IPS-20b (cell line): Measurements from ENCODE around the gene COL4A1.

Source experiments
- H3K27ac ChIP-seq: one replicate; pipeline ENCODE4 v1.5.1; 2013; ENCODE audit warnings: low read length
- H3K27me3 ChIP-seq: 2 replicates; pipeline ENCODE4 v1.6.1; 2013; ENCODE audit warnings: mild to moderate bottlenecking, low read length, inconsistent platforms; ENCODE audit not compliant: insufficient read depth
- H3K36me3 ChIP-seq: 2 replicates; pipeline ENCODE4 v1.6.1; 2013; ENCODE audit warnings: low read depth, mild to moderate bottlenecking, inconsistent platforms, low read length, moderate library complexity; ENCODE audit not compliant: insufficient read depth
- H3K4me1 ChIP-seq: 2 replicates; pipeline ENCODE4 v1.6.1; 2013; ENCODE audit warnings: mild to moderate bottlenecking, control low read depth, inconsistent platforms, low read length, moderate library complexity; ENCODE audit not compliant: insufficient read depth
- H3K4me3 ChIP-seq: 2 replicates; pipeline ENCODE4 v1.5.1; 2013; ENCODE audit warnings: mild to moderate bottlenecking, low read length, inconsistent platforms
- H3K9ac ChIP-seq: 2 replicates; pipeline ENCODE4 v1.6.1; 2013; ENCODE audit warnings: low read depth, mild to moderate bottlenecking, inconsistent platforms, low read length, moderate library complexity
- H3K9me3 ChIP-seq: 2 replicates; pipeline ENCODE4 v1.6.1; 2013; ENCODE audit warnings: mild to moderate bottlenecking, low read depth, low read length, inconsistent platforms; ENCODE audit not compliant: insufficient read depth

The COL4A1 gene

GRCh38 chr13:110264685-110265275 lies 42.2 kb downstream of the COL4A1 start:
- Histone ChIP-seq H3K27me3 (no peaks in the 10 kb centered on the region), H3K9ac (no peak overlapping the region)

GRCh38 chr13:110263888-110264287 lies 43.1 kb downstream of the COL4A1 start:
- Histone ChIP-seq H3K4me3 (no peak overlapping the region), H3K27me3 (no peaks in the 10 kb centered on the region), H3K9me3 (no peaks in the 10 kb centered on the region), H3K9ac (no peak overlapping the region), H3K27ac (no peak overlapping the region), H3K4me1 (peaks cover 42% of the 10 kb centered on the region), H3K36me3 (no peaks in the 10 kb centered on the region)

More at GRCh38 chr13:110264685-110265275, 42.2 kb downstream of the COL4A1 start:
- H3K27ac ChIP-seq = no peak overlapping the region
- H3K9me3 ChIP-seq = no peaks in the 10 kb centered on the region
- H3K36me3 ChIP-seq = no peaks in the 10 kb centered on the region
- H3K4me3 ChIP-seq = no peak overlapping the region
- peaks cover 42% of the 10 kb centered on the region for H3K4me1 ChIP-seq

GRCh38 chr13:110263404-110263803 lies 43.6 kb downstream of the COL4A1 start:
- no peaks in the 10 kb centered on the region for H3K9me3 ChIP-seq
- H3K36me3 ChIP-seq = no peaks in the 10 kb centered on the region
- no peak overlapping the region for H3K9ac ChIP-seq
- no peaks in the 10 kb centered on the region for H3K27me3 ChIP-seq
- no peak overlapping the region for H3K27ac ChIP-seq
- no peak overlapping the region for H3K4me3 ChIP-seq
- H3K4me1 ChIP-seq = peaks cover 42% of the 10 kb centered on the region

GRCh38 chr13:110262508-110263291 lies 44.3 kb downstream of the COL4A1 start:
- no peak overlapping the region for H3K9ac ChIP-seq
- no peak overlapping the region for H3K4me3 ChIP-seq
- peaks cover 42% of the 10 kb centered on the region for H3K4me1 ChIP-seq
- no peaks in the 10 kb centered on the region for H3K9me3 ChIP-seq
- no peaks in the 10 kb centered on the region for H3K36me3 ChIP-seq
- H3K27ac ChIP-seq = no peak overlapping the region
- no peaks in the 10 kb centered on the region for H3K27me3 ChIP-seq

DNA sequence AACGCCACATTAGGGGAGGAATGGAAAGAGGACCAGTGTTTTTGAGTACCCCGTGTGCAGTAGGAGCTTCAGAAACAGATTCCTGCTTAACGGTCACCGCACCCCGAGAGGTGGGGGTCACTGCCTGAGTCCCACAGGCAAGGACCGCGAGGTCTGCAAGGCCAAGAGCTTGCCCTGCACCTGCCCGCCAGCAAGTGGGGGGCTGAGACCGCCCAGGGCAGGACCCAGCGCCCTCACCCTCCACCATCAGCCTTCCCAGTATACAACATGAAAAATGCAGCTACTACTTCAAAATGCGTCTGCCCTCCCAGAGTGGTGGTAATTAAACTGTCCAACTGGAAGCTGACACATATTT lies 44.9 kb downstream of the COL4A1 start:
- Histone ChIP-seq H3K36me3 (no peaks in the 10 kb centered on the region), H3K27ac (no peak overlapping the region), H3K4me1 (peaks cover 42% of the 10 kb centered on the region), H3K4me3 (no peak overlapping the region), H3K9ac (no peak overlapping the region), H3K27me3 (no peaks in the 10 kb centered on the region), H3K9me3 (no peaks in the 10 kb centered on the region)

DNA sequence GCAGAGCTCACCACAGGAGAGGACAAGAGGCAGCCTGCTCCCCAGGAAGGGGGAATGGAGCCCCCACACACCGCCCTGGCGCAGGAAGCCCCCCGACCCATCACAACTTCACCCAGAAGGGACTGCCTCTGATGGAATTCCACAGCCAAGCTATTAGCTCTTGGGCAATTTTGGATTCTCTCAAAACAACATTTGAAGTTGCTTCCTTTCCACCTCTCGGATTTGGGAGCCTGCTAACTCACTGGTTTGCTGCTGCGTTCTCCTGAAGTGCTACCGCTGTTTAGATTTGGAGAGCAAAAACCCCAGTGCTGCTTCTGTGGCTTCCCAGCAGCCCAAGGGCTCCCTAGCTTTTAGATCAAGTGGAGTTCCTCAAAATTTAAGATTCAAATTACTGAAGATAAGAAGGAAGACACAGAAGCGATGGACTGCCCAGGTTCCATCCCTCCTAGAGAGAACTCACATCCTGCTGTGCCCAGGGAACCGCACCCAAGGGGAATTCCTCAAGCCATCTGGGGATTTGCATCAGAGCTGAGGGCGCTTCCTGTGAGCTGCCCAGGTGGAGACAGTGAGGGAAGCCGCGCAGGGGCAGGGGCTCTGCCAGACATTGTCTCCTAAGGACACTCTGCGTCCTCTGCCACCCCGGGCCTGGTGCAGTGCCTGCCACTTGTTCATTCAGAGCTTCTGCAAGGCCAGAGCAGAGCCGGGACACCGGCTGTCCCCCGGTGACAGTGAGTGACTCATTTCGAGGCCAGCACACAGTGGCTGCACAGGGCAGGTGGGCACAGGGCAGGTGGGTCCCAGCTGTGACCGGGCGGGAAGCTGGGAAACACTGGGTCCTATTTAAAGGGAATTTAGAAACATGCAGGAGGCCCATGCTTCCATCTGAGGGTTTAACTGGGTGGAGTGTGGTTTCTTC lies 45.5 kb downstream of the COL4A1 start:
- H3K4me3 ChIP-seq = no peak overlapping the region
- H3K9ac ChIP-seq = no peak overlapping the region
- H3K4me1 ChIP-seq = peaks cover 36% of the 10 kb centered on the region
- no peaks in the 10 kb centered on the region for H3K36me3 ChIP-seq
- no peaks in the 10 kb centered on the region for H3K9me3 ChIP-seq
- no peak overlapping the region for H3K27ac ChIP-seq
- no peaks in the 10 kb centered on the region for H3K27me3 ChIP-seq

- H3K9ac ChIP-seq = no peak overlapping the region
- no peaks in the 10 kb centered on the region for H3K9me3 ChIP-seq
- H3K36me3 ChIP-seq = no peaks in the 10 kb centered on the region
- no peak overlapping the region for H3K4me3 ChIP-seq
- H3K27ac ChIP-seq = no peak overlapping the region
- H3K27me3 ChIP-seq = no peaks in the 10 kb centered on the region
- peaks cover 18% of the 10 kb centered on the region for H3K4me1 ChIP-seq
Measured at GRCh38 chr13:110259651-110260050, 47.3 kb downstream of the COL4A1 start.

DNA sequence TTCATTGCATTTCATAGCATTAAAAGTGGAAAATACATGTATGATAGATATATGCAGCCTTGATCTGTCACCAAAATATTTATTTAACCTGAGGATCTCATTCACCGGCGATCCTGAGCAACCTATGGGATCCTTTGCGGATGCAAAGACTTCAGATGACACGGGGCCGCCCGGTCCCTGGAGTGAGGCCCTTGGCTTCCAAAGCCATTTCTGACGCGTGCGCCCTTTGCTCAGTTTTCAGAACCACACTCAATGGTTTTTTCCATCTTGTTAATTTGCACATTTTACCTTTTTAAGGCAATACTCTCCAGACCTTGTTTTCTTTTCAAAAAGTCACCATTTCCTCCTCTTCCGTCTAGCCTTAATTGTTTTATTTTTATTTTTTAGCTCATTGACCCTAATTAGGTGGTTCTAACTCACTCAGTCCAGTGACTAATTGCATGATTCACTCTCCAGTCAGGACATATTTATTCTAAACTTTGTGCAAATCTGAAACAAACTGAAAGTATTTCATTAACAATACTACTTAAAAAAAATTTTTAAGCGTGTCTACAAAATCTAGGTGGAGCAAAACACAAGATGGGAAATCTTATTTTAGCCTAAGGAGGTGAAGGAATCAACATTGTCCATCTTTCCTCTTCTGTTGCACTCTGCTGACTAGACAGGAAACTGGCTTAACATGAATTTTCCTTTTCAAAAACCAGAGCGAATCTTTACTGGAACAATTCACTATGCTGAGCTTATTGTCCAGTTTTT lies 47.9 kb downstream of the COL4A1 start:
- H3K9me3 ChIP-seq = no peaks in the 10 kb centered on the region
- H3K27me3 ChIP-seq = no peaks in the 10 kb centered on the region
- no peak overlapping the region for H3K4me3 ChIP-seq
- no peak overlapping the region for H3K27ac ChIP-seq
- no peak overlapping the region for H3K9ac ChIP-seq
- H3K4me1 ChIP-seq = peaks cover 17% of the 10 kb centered on the region
- H3K36me3 ChIP-seq = no peaks in the 10 kb centered on the region

DNA sequence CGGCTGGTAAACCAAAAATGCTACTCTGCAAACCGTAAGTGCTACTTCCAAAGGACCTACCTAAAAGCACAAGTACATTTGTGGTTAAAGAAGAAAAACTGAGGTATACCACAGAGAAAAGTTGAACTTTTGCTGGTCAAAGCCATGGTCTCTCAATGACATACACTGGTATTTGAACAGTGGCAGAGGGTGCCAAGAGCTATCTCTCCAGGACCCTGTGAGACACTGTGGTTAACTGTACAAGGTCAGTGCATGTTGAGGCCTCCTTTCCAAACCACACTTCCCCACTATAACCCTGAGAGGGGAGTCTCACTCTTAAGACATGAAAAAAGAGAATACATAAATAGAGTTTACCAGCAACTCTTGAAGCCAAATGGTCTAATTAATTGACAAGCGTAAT lies 49.5 kb downstream of the COL4A1 start:
- Histone ChIP-seq H3K9me3 (no peaks in the 10 kb centered on the region), H3K27me3 (no peaks in the 10 kb centered on the region), H3K4me3 (no peak overlapping the region), H3K27ac (no peak overlapping the region), H3K4me1 (peaks cover 10% of the 10 kb centered on the region), H3K36me3 (no peaks in the 10 kb centered on the region), H3K9ac (no peak overlapping the region)

DNA sequence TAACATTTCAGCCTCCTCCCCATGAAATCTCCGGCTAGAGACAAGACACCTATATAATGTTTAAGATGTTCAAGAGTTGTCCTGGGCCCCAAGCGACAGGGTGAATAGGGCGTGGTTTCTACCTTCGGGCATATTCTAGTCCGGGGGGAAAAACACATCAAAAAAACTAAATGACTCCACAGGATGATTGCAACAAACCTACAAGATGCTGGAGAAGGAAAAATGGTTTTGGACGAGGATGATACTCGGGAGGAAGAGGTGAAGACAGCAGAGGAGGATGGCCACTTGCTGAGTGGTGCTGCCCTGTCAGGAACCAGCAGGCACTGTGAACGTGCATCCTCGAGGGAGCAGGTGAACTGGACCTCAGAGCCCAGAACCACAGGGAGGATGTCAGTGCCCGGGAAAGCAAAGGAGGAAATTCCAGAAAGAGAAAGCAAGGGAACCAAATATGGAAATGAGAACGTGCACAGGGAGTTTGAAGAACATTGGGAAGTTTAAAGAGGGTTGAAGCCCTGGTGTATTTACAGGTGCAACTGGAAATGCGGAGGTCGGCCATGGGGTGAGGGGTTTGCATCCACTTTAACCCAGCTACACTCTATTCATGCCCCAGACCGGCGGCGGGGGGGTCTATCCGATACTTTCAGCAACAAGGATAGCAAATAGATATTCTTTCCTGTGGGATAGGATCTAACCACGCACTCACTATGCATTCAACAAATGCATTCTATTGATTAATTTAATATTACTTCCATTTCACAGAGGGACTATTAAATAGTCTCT lies 50.6 kb downstream of the COL4A1 start:
- H3K9me3 ChIP-seq = no peaks in the 10 kb centered on the region
- peaks cover 2% of the 10 kb centered on the region; the same call in 1 of the 2 replicates for H3K4me1 ChIP-seq
- no peak overlapping the region for H3K9ac ChIP-seq
- H3K4me3 ChIP-seq = no peak overlapping the region
- H3K27me3 ChIP-seq = no peaks in the 10 kb centered on the region
- no peak overlapping the region for H3K27ac ChIP-seq
- no peaks in the 10 kb centered on the region for H3K36me3 ChIP-seq
